ENCODE results near the gene DPM3. TPM values are rescaled to one million over a fixed set of nuclear protein-coding genes. Genes with fewer than 3 reads are reported as not detected.

The DPM3 gene
- total and polyA plus RNA-seq, 9 of the 15 experiments (the other 6 are each of a cell fraction or from before 2014, with no cell fraction given): 3.7 to 120 (median 36.4) TPM

- no peaks in the 10 kb centered on the region for H3K9me3 ChIP-seq (replicated peaks; ENCODE audit: control insufficient read depth, insufficient read depth, low read depth, low read length)
- in situ Hi-C loops (cut with MboI): no loop called here
- POLR2A ChIA-PET: interaction anchor here (1.0 to 1.5 kb wide), 2 partner anchors 11 to 14 kb away, joined by 3 read pairs; no protein-coding TSS in a partner anchor
- H3K36me3 ChIP-seq (ENCODE audit: control insufficient read depth, insufficient read depth, low read length): no peaks in the 10 kb centered on the region
- WGBS (ENCODE audit: insufficient coverage, low coverage, missing lambda C conversion rate): 44% methylated on average over 4 of the region's 4 CpGs
- peaks cover 38 to 50% of the 10 kb centered on the region in 2 experiments for H3K4me1 ChIP-seq (replicated peaks in 1 of 2; ENCODE audit: control insufficient read depth in 2 of 2, insufficient read depth in 2 of 2, low read length in 2 of 2)
- DNase-seq (ENCODE audit: extremely low read depth in 1 of 4, low spot score in 3 of 4) (no peak), ATAC-seq (no peak), FAIRE-seq (no peak)
- no peak overlapping the region for H3K4me3 ChIP-seq
- no peaks in the 10 kb centered on the region for H4K20me1 ChIP-seq (replicated peaks; ENCODE audit: control insufficient read depth, insufficient read depth, low read length)
- CTCF ChIA-PET (ENCODE audit: low intra/inter-chr PET ratio): no interaction called here
- H3K79me2 ChIP-seq (ENCODE audit: control insufficient read depth, insufficient read depth, low read length): peaks cover under 1% of the 10 kb centered on the region; the same call in 1 of the 3 replicates
- no peak overlapping the region for H3K27ac ChIP-seq (ENCODE audit: extremely low read depth, low read depth, low read length)
- H3K9me1 ChIP-seq (ENCODE audit: control insufficient read depth, insufficient read depth, low read length): no peaks in the 10 kb centered on the region
- no peak overlapping the region for H3K9ac ChIP-seq (ENCODE audit: insufficient read depth in 1 of 2, low read depth in 2 of 2, low read length in 2 of 2)
- no TSS peak for BruUV-seq (replicated peaks)
- no peaks in the 10 kb centered on the region for H3K27me3 ChIP-seq (ENCODE audit: control insufficient read depth in 2 of 2, insufficient read depth in 2 of 2, low read length in 2 of 2)
- no peak overlapping the region for H2AFZ ChIP-seq (ENCODE audit: low read depth, low read length)
- no peak for TF ChIP-seq HDGF (IDR thresholded peaks at IDR 0.05)
- TF ChIP-seq MEF2A (IDR thresholded peaks at IDR 0.05; ENCODE audit: control insufficient read depth, low read depth, low read length): no peak
- no peak for TF ChIP-seq NCOA4 (IDR thresholded peaks at IDR 0.05; ENCODE audit: partially characterized antibody)
- TF ChIP-seq SNRNP70 (optimal IDR thresholded peaks at IDR 0.05; ENCODE audit: low read depth, low read length): no peak
- no peak for TF ChIP-seq JUNB (CRISPR knock-in tag; conservative IDR thresholded peaks at IDR 0.05)
- TF ChIP-seq ZSCAN32 (CRISPR knock-in tag; IDR thresholded peaks at IDR 0.05): no peak
- TF ChIP-seq RHOXF2B (CRISPR knock-in tag; conservative IDR thresholded peaks at IDR 0.05): no peak
- no peak for TF ChIP-seq NR1H2 (CRISPR knock-in tag; IDR thresholded peaks at IDR 0.05)
- no peak for TF ChIP-seq ZNF511 (CRISPR knock-in tag; IDR thresholded peaks at IDR 0.05)
- TF ChIP-seq HEY1 (CRISPR knock-in tag; IDR thresholded peaks at IDR 0.05; ENCODE audit: borderline replicate concordance): no peak
- TF ChIP-seq UBTF (IDR thresholded peaks at IDR 0.05; ENCODE audit: borderline replicate concordance in 1 of 2, low read depth in 2 of 2, low read length in 2 of 2): no peak
- no peak for TF ChIP-seq ZNF717 (CRISPR knock-in tag; IDR thresholded peaks at IDR 0.05)
- TF ChIP-seq SMAD2 (IDR thresholded peaks at IDR 0.05; ENCODE audit: low read depth, low read length): no peak
- no peak for TF ChIP-seq POLR2A (conservative IDR thresholded peaks at IDR 0.05)
- TF ChIP-seq RBM15 (IDR thresholded peaks at IDR 0.05; ENCODE audit: insufficient read depth, low read length): no peak
- no peak for TF ChIP-seq ZNF668 (CRISPR knock-in tag; IDR thresholded peaks at IDR 0.05)
- H3K4me2 ChIP-seq (ENCODE audit: insufficient read depth, low read length): no peak overlapping the region
- intact Hi-C loops (cut with micrococcal nuclease): no loop called here
These were observed 16.5 kb downstream of the DPM3 start for GRCh38 chr1:155123801-155124200.

Measured in K562 (cell line).